Kidney (tissue), 14 donors: ENCODE data around the gene ANXA11. TPM values are rescaled to one million over a fixed set of nuclear protein-coding genes. Genes with fewer than 3 reads are reported as not detected.
A peak's percentile ranks its signal among the peaks of the same experiment; 100 is the strongest.

Source experiments
- DNase-seq, 5 donors: peaks; one replicate each; pipeline ENCODE4 v3.0.0-alpha.2; 2013 to 2020
- FAIRE-seq: peaks from 2 replicates; lab custom pipeline; 2012; peaks lifted over from hg19 to GRCh38; lab: Jason Lieb, UNC
- H3K27ac ChIP-seq, 2 donors: one replicate each; pipeline ENCODE4 v1.7.0; 2013; ENCODE audit warnings: low read depth in 2 of 2, low read length in 2 of 2, inconsistent platforms in 1 of 2
- H3K27me3 ChIP-seq: one replicate; pipeline ENCODE4 v1.7.1; 2013; ENCODE audit warnings: low read length, inconsistent platforms; ENCODE audit not compliant: control insufficient read depth, insufficient read depth
- H3K36me3 ChIP-seq, 3 donors: one replicate each; pipeline versions ENCODE4 v1.7.0 to v1.7.1; 2013; ENCODE audit warnings: low read length in 3 of 3, control low read depth in 1 of 3, inconsistent platforms in 1 of 3; ENCODE audit not compliant: insufficient read depth in 3 of 3, control insufficient read depth in 2 of 3
- H3K4me1 ChIP-seq, 3 donors: one replicate each; pipeline versions ENCODE4 v1.7.0 to v1.7.1; 2013; ENCODE audit warnings: low read length in 3 of 3, inconsistent platforms in 1 of 3, low read depth in 1 of 3; ENCODE audit not compliant: control insufficient read depth in 2 of 3, insufficient read depth in 2 of 3
- H3K4me3 ChIP-seq, 3 donors: one replicate each; pipeline versions ENCODE4 v1.7.0 to v1.8.1; 2013; ENCODE audit warnings: low read length in 3 of 3, control low read depth in 1 of 3, inconsistent platforms in 1 of 3
- H3K9ac ChIP-seq, 3 donors: one replicate each; pipeline versions ENCODE4 v1.7.0 to v1.7.1; 2013; ENCODE audit warnings: low read length in 3 of 3, control low read depth in 1 of 3, inconsistent platforms in 1 of 3
- H3K9me3 ChIP-seq, 3 donors: one replicate each; pipeline versions ENCODE4 v1.7.0 to v1.7.1; 2013; ENCODE audit warnings: low read length in 3 of 3, control low read depth in 1 of 3, inconsistent platforms in 1 of 3; ENCODE audit not compliant: control insufficient read depth in 2 of 3, insufficient read depth in 1 of 3
- CTCF ChIP-seq: IDR thresholded peaks from 3 replicates; pipeline ENCODE4 v1.5.1; 2012; ENCODE audit warnings: mild to moderate bottlenecking, moderate library complexity, borderline replicate concordance; ENCODE audit not compliant: insufficient read depth; ENCODE audit errors: extremely low read depth
- intact Hi-C: fragments of 100-400 bp; cut with DNase I; formaldehyde crosslinking; loops from one replicate; pipeline ENCODE4 v1.11.1; 2022
- polyA plus RNA-seq: library from polyadenylated mRNA; stranded (reverse); fragments of 350-450 nt; fragmentation: Illumina TruSeq; extraction: RNeasy Lipid Tissue Mini Kit (QIAGEN cat#74804); gene quantifications from one replicate; pipeline ENCODE4 v1.2.3, GENCODE V29; 2014; ENCODE audit warnings: low read depth, low replicate concordance; ENCODE audit not compliant: insufficient read depth
- total RNA-seq: library from RNA; stranded (reverse); fragmentation: NEBNext Ultra II Directional; extraction: Animal tissue kit (Norgen Biotek cat#: 25700); gene quantifications from one replicate; pipeline ENCODE4 v1.2.1, GENCODE V29; 2021
- donor health status: control.
- donor health status: control.
- donor health status: control.
- donor health status: control.
- donor health status: control.
- donor health status: DM: yes; HTN: yes; CAD: no.
- donor health status: Normal renal cell carcinoma (clear cell type).

The ANXA11 gene
- total and polyA plus RNA-seq, 2 donors from 2014 or later: 435 to 543 TPM

GRCh38 chr10:80201608-80202141, 3.7 kb downstream of the ANXA11 start:
- intact Hi-C loops: loop anchor here (10.0 kb wide), 1 partner anchor 47 kb away; no protein-coding TSS in a partner anchor
- peak overlapping the region in 1 of 3 donors; percentile 97 for H3K9ac ChIP-seq
- H3K4me3 ChIP-seq: peak overlapping the region in 1 of 3 donors; percentile 92
- peaks cover 0 to 68% (median 53%) of the 10 kb centered on the region in 3 donors for H3K4me1 ChIP-seq
- DNase-seq (no peak), FAIRE-seq (no peak)
- peak overlapping the region; percentile 86 to 98 for H3K27ac ChIP-seq
- no peaks in the 10 kb centered on the region for H3K27me3 ChIP-seq
- H3K36me3 ChIP-seq: no peaks in the 10 kb centered on the region
- TF ChIP-seq CTCF: no peak
- H3K9me3 ChIP-seq: no peaks in the 10 kb centered on the region

GRCh38 chr10:80200687-80201086, 4.7 kb downstream of the ANXA11 start:
- FAIRE-seq: no peak
- intact Hi-C loops: loop anchor here (10.0 kb wide), 1 partner anchor 46 kb away; no protein-coding TSS in a partner anchor

GRCh38 chr10:80200259-80200658, 5.1 kb downstream of the ANXA11 start:
- peak overlapping the region; percentile 86 to 98 for H3K27ac ChIP-seq
- peaks cover 0 to 71% (median 55%) of the 10 kb centered on the region in 3 donors for H3K4me1 ChIP-seq
- TF ChIP-seq CTCF: no peak
- peak overlapping the region in 2 of 3 donors; percentile 51 to 97 for H3K9ac ChIP-seq
- no peaks in the 10 kb centered on the region for H3K36me3 ChIP-seq
- intact Hi-C loops: loop anchor here (10.0 kb wide), 1 partner anchor 45 kb away; no protein-coding TSS in a partner anchor
- DNase-seq (no peak), FAIRE-seq (no peak)
- H3K4me3 ChIP-seq: peak overlapping the region in 2 of 3 donors; percentile 9 to 23
- H3K9me3 ChIP-seq: no peaks in the 10 kb centered on the region
- no peaks in the 10 kb centered on the region for H3K27me3 ChIP-seq

More at GRCh38 chr10:80200687-80201086, 4.7 kb downstream of the ANXA11 start:
- no peaks in the 10 kb centered on the region for H3K9me3 ChIP-seq
- peaks cover 0 to 67% (median 53%) of the 10 kb centered on the region in 3 donors for H3K4me1 ChIP-seq
- H3K36me3 ChIP-seq: no peaks in the 10 kb centered on the region
- H3K27me3 ChIP-seq: no peaks in the 10 kb centered on the region
- no peak for DNase-seq
- H3K9ac ChIP-seq: peak overlapping the region in 2 of 3 donors; percentile 51 to 97
- peak overlapping the region; percentile 86 to 98 for H3K27ac ChIP-seq
- H3K4me3 ChIP-seq: no peak overlapping the region
- no peak for TF ChIP-seq CTCF
